Mesenchymal stem cell (in vitro differentiated cells and primary cell): ENCODE measurements around the gene C1QB.
A peak's percentile ranks its signal among the peaks of the same experiment; 100 is the strongest.

Experiments used
- DNase-seq: peaks from one replicate; pipeline ENCODE4 v3.0.0-alpha.2; 2013
- H2AFZ ChIP-seq: one replicate; pipeline ENCODE4 v1.6.1; 2013; ENCODE audit warnings: low read depth, mild to moderate bottlenecking, control low read depth, inconsistent platforms, low read length, moderate library complexity
- H2AK5ac ChIP-seq: 2 replicates; pipeline ENCODE4 v1.6.1; 2013; ENCODE audit warnings: low read length, moderate library complexity, mild to moderate bottlenecking, inconsistent platforms; ENCODE audit not compliant: severe bottlenecking
- H2BK120ac ChIP-seq: one replicate; pipeline ENCODE4 v1.6.1; 2013; ENCODE audit warnings: low read depth, mild to moderate bottlenecking, inconsistent platforms, low read length, moderate library complexity
- H2BK12ac ChIP-seq, 2 experiments: one replicate each; pipeline ENCODE4 v1.6.1; 2013; ENCODE audit warnings: inconsistent platforms in 2 of 2, low read length in 2 of 2, mild to moderate bottlenecking in 2 of 2, moderate library complexity in 2 of 2, control low read depth in 1 of 2
- H2BK15ac ChIP-seq: one replicate; pipeline ENCODE4 v1.6.1; 2013; ENCODE audit warnings: mild to moderate bottlenecking, low read depth, inconsistent platforms; ENCODE audit not compliant: poor library complexity, severe bottlenecking
- H2BK5ac ChIP-seq: 2 replicates; pipeline ENCODE4 v1.6.1; 2013; ENCODE audit warnings: low read depth, mild to moderate bottlenecking, low read length, control low read depth, inconsistent platforms; ENCODE audit not compliant: poor library complexity, severe bottlenecking
- H3K14ac ChIP-seq, 2 experiments: one replicate each; pipeline ENCODE4 v1.6.1; 2013; ENCODE audit warnings: inconsistent platforms in 2 of 2, low read length in 2 of 2, control low read depth in 1 of 2, mild to moderate bottlenecking in 1 of 2, moderate library complexity in 1 of 2
- H3K18ac ChIP-seq, 2 experiments: one replicate each; pipeline ENCODE4 v1.6.1; 2013; ENCODE audit warnings: inconsistent platforms in 2 of 2, low read length in 2 of 2, control low read depth in 1 of 2, low read depth in 1 of 2, mild to moderate bottlenecking in 1 of 2
- H3K23ac ChIP-seq, 2 experiments: one replicate each; pipeline ENCODE4 v1.6.1; 2013; ENCODE audit warnings: inconsistent platforms in 2 of 2, low read length in 2 of 2, mild to moderate bottlenecking in 2 of 2, moderate library complexity in 2 of 2, control low read depth in 1 of 2
- H3K27ac ChIP-seq: 2 replicates; pipeline ENCODE4 v1.5.1; 2013; ENCODE audit warnings: mild to moderate bottlenecking, moderate library complexity, low read length, control low read depth, inconsistent platforms; ENCODE audit not compliant: poor library complexity, severe bottlenecking
- H3K27me3 ChIP-seq, 2 experiments: 2 replicates each; pipeline versions ENCODE4 v1.6.1 to v1.7.0; 2013; ENCODE audit warnings: low read length in 2 of 2, mild to moderate bottlenecking in 2 of 2, moderate library complexity in 2 of 2, control low read depth in 1 of 2, inconsistent platforms in 1 of 2; ENCODE audit not compliant: control insufficient read depth in 1 of 2, insufficient read depth in 1 of 2
- H3K36me3 ChIP-seq, 2 experiments: 2 replicates each; pipeline versions ENCODE4 v1.6.1 to v1.7.0; 2013; ENCODE audit warnings: low read length in 2 of 2, control low read depth in 1 of 2, inconsistent platforms in 1 of 2, low read depth in 1 of 2, mild to moderate bottlenecking in 1 of 2; ENCODE audit not compliant: insufficient read depth in 2 of 2, control insufficient read depth in 1 of 2
- H3K4ac ChIP-seq, 2 experiments: one replicate each; pipeline ENCODE4 v1.6.1; 2013; ENCODE audit warnings: inconsistent platforms in 2 of 2, low read length in 2 of 2, mild to moderate bottlenecking in 2 of 2, moderate library complexity in 2 of 2, control low read depth in 1 of 2, low read depth in 1 of 2
- H3K4me1 ChIP-seq: 2 replicates; pipeline ENCODE4 v1.6.1; 2013; ENCODE audit warnings: low read depth, low read length, control low read depth; ENCODE audit not compliant: control insufficient read depth, insufficient read depth
- H3K4me2 ChIP-seq: 2 replicates; pipeline ENCODE4 v1.6.1; 2013; ENCODE audit warnings: low read length, mild to moderate bottlenecking, inconsistent platforms; ENCODE audit not compliant: poor library complexity, severe bottlenecking
- H3K4me3 ChIP-seq, 2 experiments: 2 replicates each; pipeline versions ENCODE4 v1.5.1 to v1.7.0; 2013; ENCODE audit warnings: low read length in 2 of 2, mild to moderate bottlenecking in 2 of 2, control low read depth in 1 of 2, low read depth in 1 of 2; ENCODE audit not compliant: insufficient read depth in 1 of 2
- H3K79me1 ChIP-seq: replicated peaks from 2 replicates; pipeline ENCODE4 v1.6.1; 2013; ENCODE audit warnings: mild to moderate bottlenecking, control low read depth, low read length, inconsistent platforms; ENCODE audit not compliant: poor library complexity, severe bottlenecking
- H3K9ac ChIP-seq: 2 replicates; pipeline ENCODE4 v1.7.0; 2013; ENCODE audit warnings: mild to moderate bottlenecking, low read length, moderate library complexity
- H3K9me3 ChIP-seq: 2 replicates; pipeline ENCODE4 v1.7.0; 2013; ENCODE audit warnings: mild to moderate bottlenecking, low read length; ENCODE audit not compliant: control insufficient read depth
- H4K8ac ChIP-seq: one replicate; pipeline ENCODE4 v1.6.1; 2013; ENCODE audit warnings: inconsistent platforms, mild to moderate bottlenecking, low read length, moderate library complexity
- H4K91ac ChIP-seq: one replicate; pipeline ENCODE4 v1.6.1; 2013; ENCODE audit warnings: mild to moderate bottlenecking, low read length, inconsistent platforms
- WGBS: methylation state at CpG from one replicate; pipeline ENCODE4 v1.1.7; 2013; ENCODE audit warnings: mixed read lengths; 5-methylcytosine and 5-hydroxymethylcytosine counted together

The C1QB gene

GRCh38 chr1:22619252-22619651 is 33.8 kb upstream of the C1QB start:
- peaks cover 61 to 86% of the 10 kb centered on the region in 2 experiments for H3K27me3 ChIP-seq
- no peak overlapping the region for H3K4ac ChIP-seq
- H2AK5ac ChIP-seq = no peak overlapping the region
- no peak overlapping the region for H3K9ac ChIP-seq
- H3K9me3 ChIP-seq = no peaks in the 10 kb centered on the region
- no peak for DNase-seq
- H4K8ac ChIP-seq = no peak overlapping the region
- H3K23ac ChIP-seq = no peak overlapping the region
- H3K4me1 ChIP-seq = no peaks in the 10 kb centered on the region
- H3K4me2 ChIP-seq = no peak overlapping the region
- H2BK120ac ChIP-seq = no peak overlapping the region
- H4K91ac ChIP-seq = no peak overlapping the region
- no peaks in the 10 kb centered on the region for H3K79me1 ChIP-seq
- H2BK12ac ChIP-seq = no peak overlapping the region
- no peak overlapping the region for H2BK5ac ChIP-seq
- H3K4me3 ChIP-seq = no peak overlapping the region
- no peak overlapping the region for H3K27ac ChIP-seq
- 82% methylated on average over 6 of the region's 7 CpGs for WGBS
- H3K14ac ChIP-seq = no peak overlapping the region
- H3K36me3 ChIP-seq = no peaks in the 10 kb centered on the region
- no peak overlapping the region for H2AFZ ChIP-seq
- no peak overlapping the region for H2BK15ac ChIP-seq
- no peak overlapping the region for H3K18ac ChIP-seq

GRCh38 chr1:22619798-22620197 is 33.2 kb upstream of the C1QB start:
- Histone ChIP-seq H3K4me1 (no peaks in the 10 kb centered on the region), H2BK5ac (no peak overlapping the region), H3K79me1 (no peaks in the 10 kb centered on the region), H3K14ac (no peak overlapping the region), H2AK5ac (no peak overlapping the region), H3K9me3 (no peaks in the 10 kb centered on the region), H2BK120ac (no peak overlapping the region), H3K18ac (no peak overlapping the region), H3K4me2 (no peak overlapping the region), H3K23ac (no peak overlapping the region), H2AFZ (no peak overlapping the region), H3K9ac (no peak overlapping the region), H3K4ac (no peak overlapping the region), H2BK12ac (no peak overlapping the region), H4K91ac (no peak overlapping the region), H3K27me3 (peaks cover 57 to 85% of the 10 kb centered on the region in 2 experiments), H3K27ac (no peak overlapping the region), H3K36me3 (no peaks in the 10 kb centered on the region), H2BK15ac (no peak overlapping the region), H3K4me3 (no peak overlapping the region), H4K8ac (no peak overlapping the region)
- DNase-seq = no peak
- WGBS = 95% methylated on average over 11 of the region's 12 CpGs

DNA sequence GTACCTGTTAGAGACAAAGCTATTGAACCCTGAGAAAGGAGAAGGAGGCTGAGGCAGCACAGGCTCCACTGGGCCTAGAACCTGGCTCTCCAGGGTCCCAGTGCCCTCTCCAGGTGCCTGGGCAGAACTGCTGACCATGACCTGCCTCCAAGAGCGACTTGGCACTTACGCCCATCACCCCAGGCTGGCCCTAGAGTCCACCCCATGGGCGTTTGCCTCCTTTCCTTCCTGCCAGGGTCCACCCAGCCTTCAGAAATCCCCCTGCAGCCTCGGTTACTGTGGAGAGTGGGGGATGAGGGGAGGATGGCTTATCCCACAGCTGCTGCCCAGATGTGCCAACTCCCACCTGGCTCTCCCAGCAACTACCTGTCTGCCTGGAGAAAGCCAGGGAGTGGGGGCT is 31.3 kb upstream of the C1QB start:
- H2BK15ac ChIP-seq = no peak overlapping the region
- H3K9ac ChIP-seq = no peak overlapping the region
- no peak overlapping the region for H2AFZ ChIP-seq
- no peak overlapping the region for H3K4me3 ChIP-seq
- H4K8ac ChIP-seq = no peak overlapping the region
- H2BK12ac ChIP-seq = no peak overlapping the region
- no peak overlapping the region for H3K14ac ChIP-seq
- no peaks in the 10 kb centered on the region for H3K9me3 ChIP-seq
- no peak overlapping the region for H3K4me2 ChIP-seq
- H2AK5ac ChIP-seq = no peak overlapping the region
- H3K4me1 ChIP-seq = no peaks in the 10 kb centered on the region
- no peak for DNase-seq
- H3K27ac ChIP-seq = no peak overlapping the region
- H3K18ac ChIP-seq = no peak overlapping the region
- WGBS = no CpG with 5 or more reads among the region's 4 CpGs
- H3K27me3 ChIP-seq = peaks cover 60 to 89% of the 10 kb centered on the region in 2 experiments
- H3K79me1 ChIP-seq = no peaks in the 10 kb centered on the region
- no peak overlapping the region for H2BK5ac ChIP-seq
- H3K36me3 ChIP-seq = no peaks in the 10 kb centered on the region
- H3K4ac ChIP-seq = no peak overlapping the region
- no peak overlapping the region for H3K23ac ChIP-seq
- H2BK120ac ChIP-seq = no peak overlapping the region
- no peak overlapping the region for H4K91ac ChIP-seq

- Histone ChIP-seq H3K4me2 (no peak overlapping the region), H2BK15ac (no peak overlapping the region), H3K14ac (no peak overlapping the region), H3K27me3 (peaks cover 59 to 89% of the 10 kb centered on the region in 2 experiments), H2AK5ac (no peak overlapping the region), H2BK5ac (no peak overlapping the region), H3K9ac (no peak overlapping the region), H3K23ac (no peak overlapping the region), H2AFZ (no peak overlapping the region), H2BK120ac (no peak overlapping the region), H3K79me1 (no peaks in the 10 kb centered on the region), H4K8ac (no peak overlapping the region), H3K9me3 (no peaks in the 10 kb centered on the region), H2BK12ac (no peak overlapping the region), H3K27ac (no peak overlapping the region), H3K36me3 (no peaks in the 10 kb centered on the region), H3K4me1 (no peaks in the 10 kb centered on the region), H3K4me3 (no peak overlapping the region), H3K18ac (no peak overlapping the region), H4K91ac (no peak overlapping the region), H3K4ac (no peak overlapping the region)
- 53% methylated on average over 9 of the region's 9 CpGs for WGBS
- DNase-seq = peak; percentile 11
These were observed 27.6 kb upstream of the C1QB start for GRCh38 chr1:22625262-22625925.
